ENCODE data around the gene BAHCC1.

Gene BAHCC1

GRCh38 chr17:81368161-81369022 lies 26.9 kb upstream of the BAHCC1 start:
- DNase-seq, result no peak

GRCh38 chr17:81370294-81370693 lies 25.0 kb upstream of the BAHCC1 start:
- DNase-seq, result no peak

- DNase-seq, result no peak
Observed at GRCh38 chr17:81371910-81372760, 23.1 kb upstream of the BAHCC1 start.

- no peak for DNase-seq
Observed at GRCh38 chr17:81373536-81374160, 21.6 kb upstream of the BAHCC1 start.

GRCh38 chr17:81374890-81375289 lies 20.4 kb upstream of the BAHCC1 start:
- DNase-seq, result no peak

- DNase-seq, result no peak
Observed at GRCh38 chr17:81376946-81377714, 18.1 kb upstream of the BAHCC1 start.

GRCh38 chr17:81378941-81379511 lies 16.2 kb upstream of the BAHCC1 start:
- DNase-seq, result no peak

GRCh38 chr17:81379523-81379942 lies 15.7 kb upstream of the BAHCC1 start:
- no peak for DNase-seq

GRCh38 chr17:81380131-81380530 lies 15.1 kb upstream of the BAHCC1 start:
- no peak for DNase-seq

GRCh38 chr17:81380666-81381518 lies 14.4 kb upstream of the BAHCC1 start:
- DNase-seq, result no peak

- no peak for DNase-seq
Observed at GRCh38 chr17:81381632-81382577, 13.4 kb upstream of the BAHCC1 start.

- no peak for DNase-seq
Observed at GRCh38 chr17:81382851-81383250, 12.4 kb upstream of the BAHCC1 start.

- DNase-seq, result no peak
Observed at GRCh38 chr17:81383504-81384421, 11.5 kb upstream of the BAHCC1 start.

- DNase-seq, result no peak
Observed at GRCh38 chr17:81384929-81385319, 10.3 kb upstream of the BAHCC1 start.

- DNase-seq, result no peak
Observed at GRCh38 chr17:81385320-81386111, 9.7 kb upstream of the BAHCC1 start.

- DNase-seq, result no peak
Observed at GRCh38 chr17:81386141-81386645, 9.1 kb upstream of the BAHCC1 start.

- no peak for DNase-seq
Observed at GRCh38 chr17:81386646-81387099, 8.6 kb upstream of the BAHCC1 start.

Data from KG1 (cell line).